ENCODE measurements around the gene FBXL17.

DNA sequence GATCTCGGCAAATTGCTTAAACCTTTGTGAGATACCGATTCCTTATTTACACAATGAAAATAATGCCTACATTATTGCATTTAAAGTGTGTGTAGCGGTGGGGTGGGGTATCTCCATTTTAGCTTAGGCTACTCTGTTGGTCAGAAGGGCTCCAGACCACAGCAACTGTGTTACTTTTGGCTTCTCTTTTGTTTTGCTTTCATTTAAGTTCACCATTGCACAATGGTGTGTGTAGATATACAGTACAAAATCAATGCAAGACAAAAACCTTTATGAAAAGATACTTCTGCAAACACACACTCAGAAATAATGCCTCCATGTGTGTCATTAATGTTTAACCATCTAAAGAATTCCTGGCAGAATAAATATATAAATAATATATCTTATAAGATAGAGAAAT lies 279.4 kb downstream of the FBXL17 start:
- TF ChIP-seq POLR2AphosphoS5 (IDR thresholded peaks at IDR 0.05; ENCODE audit: low read depth, low read length) (no peak), REST (IDR thresholded peaks at IDR 0.05; ENCODE audit: insufficient read depth in 1 of 2, low read depth in 2 of 2, low read length in 2 of 2) (no peak), TAF1 (IDR thresholded peaks at IDR 0.05; ENCODE audit: borderline replicate concordance, insufficient read depth, low read length) (no peak)
